Suppressor macrophage treated with lipopolysaccharide for 1 hour (primary cell): ENCODE measurements around the gene PDE8B.
"Not testable (repeated sequence)": the region's sequence is repeated elsewhere in the genome, so short reads cannot be mapped to it uniquely, and the experiment has no call there.

Source experiments
- DNase-seq, 3 donors: peaks; one replicate each; pipeline ENCODE4 v3.0.0-alpha.2; 2020 to 2022

PDE8B gene

GRCh38 chr5:77366717-77367500 lies 156.4 kb downstream of the PDE8B start:
- peak in 2 of 3 donors; percentile 9 to 24 for DNase-seq

- peak; percentile 50 to 58 (median 57) for DNase-seq
Measured at GRCh38 chr5:77367741-77368140, 157.3 kb downstream of the PDE8B start.

- DNase-seq, result no peak
Measured at GRCh38 chr5:77368367-77368766, 157.9 kb downstream of the PDE8B start.

DNA sequence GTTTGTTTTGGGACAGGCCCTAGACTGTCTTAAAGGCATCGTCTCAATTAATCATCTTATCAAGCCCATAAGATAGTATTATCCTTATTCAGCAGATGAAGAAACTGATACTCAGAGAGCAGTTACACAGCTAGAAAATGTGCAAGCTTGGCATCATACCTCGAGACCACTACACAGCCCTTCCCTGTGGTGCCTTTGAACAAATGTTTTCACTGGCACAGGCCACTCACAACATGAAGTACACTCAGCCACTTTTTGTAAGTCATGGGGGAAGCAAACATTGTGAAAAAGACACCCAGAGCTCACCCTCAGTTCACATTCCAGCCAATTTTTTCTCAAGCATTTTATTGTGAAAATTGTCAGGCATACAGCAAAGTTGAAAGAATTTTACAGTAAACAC lies 159.1 kb downstream of the PDE8B start:
- DNase-seq, result no peak

DNA sequence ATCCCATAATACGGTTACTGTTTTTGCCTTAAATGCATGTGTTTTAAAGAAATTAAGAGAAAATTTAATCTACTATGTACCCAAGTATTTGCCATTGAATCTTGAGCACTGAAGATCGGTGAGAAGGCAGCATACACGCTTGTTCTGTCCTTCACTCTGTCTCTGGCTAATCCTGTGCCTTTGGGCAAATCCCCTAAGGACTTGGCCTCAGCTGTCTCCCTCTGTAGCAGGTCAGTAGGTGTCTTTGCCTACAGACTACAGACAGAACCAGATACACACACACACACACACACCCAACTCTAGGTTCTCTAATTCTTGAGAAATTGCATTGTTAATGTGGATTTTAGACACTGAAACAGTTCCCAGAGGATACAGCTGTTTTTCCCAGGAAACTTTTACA lies 164.2 kb downstream of the PDE8B start:
- no peak for DNase-seq

- DNase-seq, result no peak
Measured at GRCh38 chr5:77376609-77377300, 166.3 kb downstream of the PDE8B start.

DNA sequence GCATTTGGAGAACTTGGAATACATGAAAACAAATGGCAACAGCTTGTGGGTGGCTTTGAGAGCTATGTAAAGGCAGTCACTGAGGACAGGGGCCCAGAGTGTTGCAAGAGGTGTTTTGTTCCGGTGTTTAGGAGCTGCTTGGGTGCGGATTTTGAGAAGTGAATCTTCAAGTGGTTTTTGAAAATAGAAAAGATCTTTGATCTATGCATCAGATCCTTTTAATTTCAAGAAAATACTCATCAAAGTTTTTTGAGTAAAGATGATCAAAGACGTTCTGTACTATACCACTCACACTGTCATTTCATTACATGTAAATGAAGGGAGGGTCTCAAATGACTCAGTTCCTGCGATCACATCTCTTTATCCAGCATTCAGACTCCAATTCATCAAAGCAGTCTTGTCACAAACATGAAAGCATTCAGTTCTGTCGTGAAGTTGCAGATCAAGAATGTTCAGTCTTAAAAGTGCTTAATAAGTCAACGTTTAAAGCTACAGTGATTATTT lies 169.1 kb downstream of the PDE8B start:
- no peak for DNase-seq

DNA sequence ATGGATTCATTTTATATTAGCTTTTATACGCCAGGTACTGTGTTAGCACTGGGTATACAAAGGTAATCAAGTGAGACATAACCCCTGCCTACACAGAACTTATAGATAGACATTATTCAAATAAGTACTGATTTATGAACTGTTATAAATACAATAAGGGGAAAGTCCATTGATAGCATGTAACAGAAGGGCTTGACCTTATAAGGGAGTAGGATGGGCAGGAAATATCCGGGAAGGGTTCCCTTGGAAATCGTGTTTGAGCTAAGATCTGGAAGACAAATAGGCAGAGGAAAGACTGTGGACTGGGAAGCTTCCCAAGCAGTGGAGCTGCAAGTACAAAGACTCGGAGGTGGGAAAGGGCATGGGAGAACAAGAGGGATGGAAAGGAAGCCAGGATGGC lies 170.2 kb downstream of the PDE8B start:
- no peak for DNase-seq

GRCh38 chr5:77383336-77383735 lies 172.9 kb downstream of the PDE8B start:
- not testable (repeated sequence) for DNase-seq

- DNase-seq, result not testable (repeated sequence)
Measured at GRCh38 chr5:77386340-77386739, 175.9 kb downstream of the PDE8B start.

DNA sequence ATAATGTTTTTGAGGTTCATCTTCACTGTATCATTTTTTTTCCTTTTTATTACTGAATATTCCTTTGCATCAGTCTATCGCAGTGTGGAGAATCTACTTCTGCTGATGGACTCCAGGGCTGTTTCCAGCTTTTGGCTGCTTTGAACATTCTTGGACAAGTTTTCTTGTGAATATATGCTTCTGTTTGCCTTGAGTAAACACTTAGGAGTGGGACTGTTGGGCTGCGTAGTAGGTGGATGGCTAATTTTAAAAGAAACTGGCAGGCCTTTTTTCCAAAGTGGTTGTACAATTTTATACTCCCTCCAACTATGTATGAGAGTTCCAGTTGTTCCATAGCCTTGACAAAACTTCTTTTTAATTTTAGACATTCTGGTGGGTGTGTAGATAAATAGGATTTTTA lies 179.3 kb downstream of the PDE8B start:
- DNase-seq, result no peak

DNA sequence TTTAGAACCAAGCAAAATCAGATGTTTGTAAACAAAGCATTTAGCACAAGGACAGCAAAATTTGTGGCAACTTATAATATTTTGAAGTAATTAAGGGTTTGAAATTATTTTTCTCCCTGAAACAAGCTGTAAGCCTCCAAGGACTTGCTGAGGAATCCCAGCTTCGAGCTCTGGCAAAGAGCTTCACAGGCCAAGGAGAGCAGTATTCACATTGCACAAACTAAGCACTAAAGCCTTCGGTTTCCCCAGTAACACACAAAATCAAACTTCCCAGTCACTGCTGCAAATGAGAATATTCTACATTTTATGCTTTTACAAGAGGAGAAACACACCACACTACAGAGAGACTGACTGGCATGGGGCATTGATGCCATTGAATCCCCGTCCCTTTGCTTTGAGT lies 179.7 kb downstream of the PDE8B start:
- DNase-seq, result no peak

- DNase-seq, result no peak
Measured at GRCh38 chr5:77390795-77391194, 180.3 kb downstream of the PDE8B start.

DNA sequence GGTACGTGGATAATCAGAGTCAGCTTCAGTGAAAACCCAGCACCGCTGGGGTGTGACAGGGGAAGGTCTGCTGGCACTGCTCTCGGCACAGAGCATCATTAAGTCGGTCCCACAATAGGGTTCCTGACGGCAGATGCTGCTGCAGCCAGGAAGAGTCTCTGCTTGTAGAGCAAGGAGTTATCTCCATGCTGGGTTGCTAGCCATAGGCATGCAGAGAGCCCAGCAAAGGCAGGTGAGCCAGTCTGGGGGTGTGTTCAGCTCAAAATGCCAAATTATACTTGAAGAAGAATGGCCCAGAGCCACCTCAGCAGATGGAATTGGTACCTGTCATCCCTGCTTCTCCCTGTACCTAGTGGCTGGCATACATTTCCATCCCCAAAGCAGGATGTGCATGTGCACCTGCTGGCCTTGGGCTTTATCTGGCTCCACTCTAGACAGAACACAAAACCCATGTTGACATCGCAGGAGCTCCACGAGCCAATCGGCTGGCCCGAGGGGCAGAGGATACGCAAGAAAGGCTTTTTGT lies 180.8 kb downstream of the PDE8B start:
- DNase-seq, result no peak

DNA sequence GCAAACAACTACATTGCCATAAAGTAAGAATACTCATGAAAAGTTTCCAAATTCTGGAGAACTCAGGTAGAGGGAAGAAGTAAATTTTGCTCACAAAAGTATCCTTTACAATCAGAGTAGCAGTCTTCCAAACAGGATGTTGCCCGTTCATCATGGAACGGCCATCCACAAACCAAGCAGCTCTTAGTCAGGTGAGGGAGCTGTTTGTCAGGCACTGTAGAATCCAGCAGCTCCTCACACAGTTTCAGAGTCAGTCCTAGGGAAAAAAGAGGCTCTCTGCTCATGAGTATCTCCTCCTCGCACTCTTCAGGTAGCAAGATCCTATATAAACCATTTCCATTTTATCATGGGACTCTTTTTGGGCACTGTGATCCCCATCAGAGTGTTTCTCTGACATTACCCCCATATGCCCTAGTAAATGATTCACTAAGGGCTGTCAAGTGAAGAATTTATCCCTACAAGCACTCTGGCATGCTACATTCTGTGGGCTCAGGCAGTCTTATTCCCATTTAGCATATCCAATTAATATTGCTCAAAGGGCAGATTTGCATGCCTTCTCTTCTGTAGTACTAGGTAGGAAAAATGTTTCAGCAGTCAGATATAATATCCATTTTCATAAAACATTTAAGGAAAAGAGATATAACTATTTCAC lies 183.7 kb downstream of the PDE8B start:
- no peak for DNase-seq

DNA sequence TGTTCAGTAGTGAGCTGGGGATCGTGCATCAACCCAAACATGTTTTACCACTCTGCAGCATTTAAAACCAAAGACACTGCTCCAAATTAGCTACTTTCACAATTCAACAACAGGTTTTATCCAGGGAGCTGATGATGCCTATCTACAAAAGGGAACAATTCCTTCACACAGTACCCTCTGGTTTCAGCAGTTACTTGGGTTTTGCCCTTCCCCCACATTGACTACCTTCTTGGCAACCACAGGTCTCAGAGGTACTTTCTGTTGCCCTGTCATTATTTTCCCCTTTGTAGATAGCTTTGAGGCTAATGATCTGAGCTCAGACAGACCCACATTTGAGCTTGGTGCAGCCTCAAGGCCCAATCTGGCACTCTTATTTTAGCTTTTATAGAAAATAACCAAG lies 185.5 kb downstream of the PDE8B start:
- no peak for DNase-seq

- no peak for DNase-seq
Measured at GRCh38 chr5:77397686-77398292, 187.3 kb downstream of the PDE8B start.

- no peak for DNase-seq
Measured at GRCh38 chr5:77398458-77398857, 188.0 kb downstream of the PDE8B start.

DNA sequence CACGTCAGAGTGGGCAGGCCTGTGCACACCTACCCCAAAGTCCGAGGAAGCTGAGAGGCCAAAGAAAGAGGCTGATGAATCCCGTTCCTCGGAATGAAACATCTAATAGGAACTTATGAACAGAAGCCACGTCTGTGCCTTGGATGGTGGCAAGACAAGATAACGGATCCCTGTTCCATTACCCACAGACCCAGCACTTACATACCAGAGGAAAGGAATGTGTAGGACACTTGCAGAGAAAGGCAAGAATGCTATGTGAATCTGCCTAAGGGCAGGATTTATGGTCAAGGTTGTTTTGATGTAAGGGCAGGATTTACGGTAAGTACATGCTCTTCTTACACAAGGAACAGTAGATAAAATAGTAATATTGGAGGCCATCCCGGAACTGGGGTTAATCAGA lies 188.4 kb downstream of the PDE8B start:
- DNase-seq, result no peak

- DNase-seq, result peak; percentile 86 to 95 (median 92)
Measured at GRCh38 chr5:77400645-77401044, 190.2 kb downstream of the PDE8B start.

GRCh38 chr5:77402796-77403195 lies 192.3 kb downstream of the PDE8B start:
- DNase-seq, result no peak

GRCh38 chr5:77407152-77407551 lies 196.7 kb downstream of the PDE8B start:
- no peak for DNase-seq
